Measurements from ENCODE around the gene IFT22. TPM values are rescaled to one million over a fixed set of nuclear protein-coding genes. Genes with fewer than 3 reads are reported as not detected.

Gene IFT22
- total RNA-seq, 1 experiment from 2014 or later, result 21.3 TPM

- Histone ChIP-seq H3K79me2 (ENCODE audit: insufficient read depth, low read length) (peaks cover 11% of the 10 kb centered on the region; the same call in 1 of the 2 replicates), H2BK12ac (ENCODE audit: insufficient read length, low read depth, low read length) (no peak overlapping the region), H3K18ac (ENCODE audit: insufficient read length, low read depth, low read length) (no peak overlapping the region), H3K56ac (ENCODE audit: insufficient read length, low read depth, low read length) (no peak overlapping the region), H3K14ac (ENCODE audit: insufficient read depth, low read length) (peak overlapping the region; percentile 82), H3K27ac (ENCODE audit: insufficient read length, low read depth, low read length) (no peak overlapping the region), H2AFZ (ENCODE audit: low read length) (no peak overlapping the region), H4K5ac (ENCODE audit: insufficient read length, low read depth, low read length) (no peak overlapping the region), H3K4me1 (ENCODE audit: insufficient read depth, low read length) (peaks cover 2% of the 10 kb centered on the region; the same call in 1 of the 2 replicates), H2AK5ac (ENCODE audit: insufficient read length, low read length) (no peak overlapping the region), H2BK5ac (ENCODE audit: insufficient read length, low read length) (no peak overlapping the region), H3T11ph (ENCODE audit: low read length) (no peak overlapping the region), H3K4me2 (ENCODE audit: insufficient read depth, insufficient read length, low read length) (peak overlapping the region; percentile 19), H2BK15ac (ENCODE audit: low read depth, low read length) (no peak overlapping the region), H4K8ac (replicated peaks; ENCODE audit: insufficient read length, low read depth, low read length) (no peak overlapping the region), H3K23me2 (ENCODE audit: insufficient read length, low read depth, low read length, poor library complexity, severe bottlenecking) (peaks cover 6% of the 10 kb centered on the region), H3K4ac (ENCODE audit: low read depth, low read length) (no peak overlapping the region), H3K27me3 (ENCODE audit: insufficient read depth, low read length) (no peaks in the 10 kb centered on the region), H3K9me3 (ENCODE audit: control insufficient read depth, low read depth, low read length) (no peaks in the 10 kb centered on the region), H4K91ac (ENCODE audit: insufficient read length, low read depth, low read length) (no peak overlapping the region), H2BK120ac (ENCODE audit: low read depth, low read length, poor library complexity, severe bottlenecking) (no peak overlapping the region), H4K20me1 (ENCODE audit: control insufficient read depth, insufficient read depth, insufficient read length) (no peaks in the 10 kb centered on the region), H3K23ac (ENCODE audit: insufficient read length, low read depth, low read length) (no peak overlapping the region), H2BK20ac (ENCODE audit: low read depth, low read length, poor library complexity, severe bottlenecking) (no peak overlapping the region), H3K9ac (ENCODE audit: extremely low read depth, insufficient read length, low read length) (no peak overlapping the region), H3K79me1 (ENCODE audit: insufficient read depth, low read depth, low read length, poor library complexity, severe bottlenecking) (no peaks in the 10 kb centered on the region)
- H3K36me3 Mint-ChIP-seq (ENCODE audit: insufficient read depth in 1 of 3, low read depth in 3 of 3), result peaks cover 29 to 57% (median 35%) of the 10 kb centered on the region in 3 experiments
- H3K9me3 Mint-ChIP-seq, result no peaks in the 10 kb centered on the region; a peak in 3 of 5 replicates
- peaks cover 17 to 22% of the 10 kb centered on the region in 2 experiments for H3K4me1 Mint-ChIP-seq
- no peak for TF ChIP-seq CTCF (conservative IDR thresholded peaks at IDR 0.05)
- peak overlapping the region in 2 of 3 experiments; percentile 34 to 80; a peak in 3 of 7 replicates for H3K27ac Mint-ChIP-seq
- H3K4me3 Mint-ChIP-seq, result peak overlapping the region in 1 of 2 experiments; percentile 78; a peak in 3 of 5 replicates
- H3K27me3 Mint-ChIP-seq (ENCODE audit: low read depth), result 0 out of 2 replicates have a peak, but pooled peaks cover 1% of the 10 kb centered on the region
- no CpG with 5 or more reads among the region's 40 CpGs for WGBS (ENCODE audit: extremely low coverage, insufficient read length, low lambda C conversion rate)
- peak; percentile 54 for DNase-seq
Observed at GRCh38 chr7:101303102-101303701, 18.4 kb downstream of the IFT22 start.

Data from H9 (cell line).